GM23338 (cell line): ENCODE measurements around the gene CDH23. TPM values are rescaled to one million over a fixed set of nuclear protein-coding genes. Genes with fewer than 3 reads are reported as not detected.

ENCODE experiments used
- ATAC-seq: fragments of 200-7000 bp; cut with Tn5 transposase; 3 replicates; pipeline ENCODE4 v1.9.1; 2020
- DNase-seq: peaks from one replicate; pipeline ENCODE4 v3.0.0-alpha.2; 2015; ENCODE audit warnings: low spot score
- H2AFZ ChIP-seq: fragments of 200-600 bp; sonication (generic); 2 replicates; pipeline ENCODE4 v1.8.0; 2016; ENCODE audit warnings: antibody characterized with exemption, mild to moderate bottlenecking, moderate library complexity
- H3F3A ChIP-seq: fragments of 200-600 bp; sonication (generic); replicated peaks from 2 replicates; pipeline ENCODE4 v1.8.0; 2017; ENCODE audit warnings: antibody characterized with exemption, mixed run types, low read depth
- H3K27ac ChIP-seq: fragments of 200-600 bp; sonication (generic); 2 replicates; pipeline ENCODE4 v1.6.1; 2016; ENCODE audit warnings: low read depth
- H3K27me3 ChIP-seq: fragments of 200-600 bp; sonication (generic); 2 replicates; pipeline ENCODE4 v1.8.0; 2016; ENCODE audit warnings: mild to moderate bottlenecking, mixed run types, moderate library complexity; ENCODE audit not compliant: insufficient read depth
- H3K36me3 ChIP-seq: fragments of 200-600 bp; sonication (generic); 2 replicates; pipeline ENCODE4 v1.8.0; 2016; ENCODE audit warnings: mild to moderate bottlenecking; ENCODE audit not compliant: insufficient read depth
- H3K4me1 ChIP-seq: fragments of 200-600 bp; sonication (generic); 2 replicates; pipeline ENCODE4 v1.8.0; 2016; ENCODE audit warnings: mild to moderate bottlenecking, moderate library complexity; ENCODE audit not compliant: insufficient read depth
- H3K4me2 ChIP-seq: fragments of 200-600 bp; sonication (generic); 2 replicates; pipeline ENCODE4 v1.7.1; 2017; ENCODE audit warnings: mixed run types
- H3K4me3 ChIP-seq: fragments of 200-600 bp; sonication (generic); 2 replicates; pipeline ENCODE4 v1.6.1; 2016; ENCODE audit warnings: mixed run types
- H3K79me2 ChIP-seq: fragments of 200-600 bp; sonication (generic); replicated peaks from 2 replicates; pipeline ENCODE4 v1.8.0; 2017; ENCODE audit warnings: mild to moderate bottlenecking; ENCODE audit not compliant: insufficient read depth
- H3K9me2 ChIP-seq: fragments of 200-600 bp; sonication (generic); 2 replicates; pipeline ENCODE4 v1.8.0; 2017; ENCODE audit not compliant: insufficient read depth
- H4K20me1 ChIP-seq: fragments of 200-600 bp; sonication (generic); replicated peaks from 2 replicates; pipeline ENCODE4 v1.8.0; 2017; ENCODE audit warnings: mild to moderate bottlenecking; ENCODE audit not compliant: insufficient read depth
- H3K27ac Mint-ChIP-seq: 2 replicates; pipeline ENCODE4 v1.8.0; 2020; ENCODE audit warnings: inconsistent platforms, mild to moderate bottlenecking, moderate library complexity, mixed read lengths
- H3K27me3 Mint-ChIP-seq: 3 replicates; pipeline ENCODE4 v1.8.0; 2022; ENCODE audit warnings: low read depth, mild to moderate bottlenecking, moderate library complexity, mixed read lengths, inconsistent platforms; ENCODE audit not compliant: insufficient read depth, poor library complexity
- H3K36me3 Mint-ChIP-seq: 3 replicates; pipeline ENCODE4 v1.8.0; 2021; ENCODE audit warnings: low read depth, mild to moderate bottlenecking, inconsistent platforms, moderate library complexity, mixed read lengths
- H3K4me1 Mint-ChIP-seq: 3 replicates; pipeline ENCODE4 v1.8.0; 2020; ENCODE audit warnings: mild to moderate bottlenecking, inconsistent platforms, mixed read lengths
- H3K4me3 Mint-ChIP-seq: 3 replicates; pipeline ENCODE4 v1.8.0; 2021; ENCODE audit warnings: moderate library complexity, mild to moderate bottlenecking, inconsistent platforms, mixed read lengths
- H3K9me3 Mint-ChIP-seq: 3 replicates; pipeline ENCODE4 v1.8.0; 2020; ENCODE audit warnings: moderate library complexity, mild to moderate bottlenecking, inconsistent platforms, mixed read lengths
- JUNB ChIP-seq: IDR thresholded peaks from one replicate; pipeline ENCODE4 v1.6.1; 2016; ENCODE audit warnings: antibody characterized with exemption; ENCODE audit not compliant: unreplicated experiment
- polyA plus RNA-seq: library from polyadenylated mRNA; unstranded; fragments of >200 nt; fragmentation: Nextera tagmentation; extraction: Ambion mirVana; gene quantifications from 2 replicates; pipeline ENCODE4 v1.2.1, GENCODE V29; 2016
- total RNA-seq: library from RNA; depleted of rRNA; stranded (reverse); fragments of >200 nt; shearing (Covaris generic); gene quantifications from 2 replicates; pipeline ENCODE4 v1.2.3, GENCODE V29; 2014
- TF ChIP-seq, protein P1 (sequence below): fragments of 250-450 bp; sonication (Bioruptor Pico); IDR thresholded peaks from 2 replicates; pipeline ENCODE4 v1.5.0; 2020; ENCODE audit warnings: mild to moderate bottlenecking, moderate library complexity
- TF ChIP-seq, protein P2 (sequence below), 2 experiments: fragments of 200-600 bp in 1 of 2; sonication (generic) in 1 of 2; conservative IDR thresholded peaks; 2 replicates each; pipeline versions ENCODE4 v1.5.1 to v1.6.1; 2016 to 2017; ENCODE audit warnings: antibody characterized with exemption in 2 of 2, low read depth in 2 of 2, mild to moderate bottlenecking in 2 of 2, moderate library complexity in 1 of 2
- TF ChIP-seq, protein P3 (sequence below): IDR thresholded peaks from 2 replicates; pipeline ENCODE4 v1.6.1; 2016; ENCODE audit warnings: antibody characterized with exemption

Gene CDH23
- total and polyA plus RNA-seq, 2 experiments from 2014 or later, result 0.95 to 4.3 TPM

DNA sequence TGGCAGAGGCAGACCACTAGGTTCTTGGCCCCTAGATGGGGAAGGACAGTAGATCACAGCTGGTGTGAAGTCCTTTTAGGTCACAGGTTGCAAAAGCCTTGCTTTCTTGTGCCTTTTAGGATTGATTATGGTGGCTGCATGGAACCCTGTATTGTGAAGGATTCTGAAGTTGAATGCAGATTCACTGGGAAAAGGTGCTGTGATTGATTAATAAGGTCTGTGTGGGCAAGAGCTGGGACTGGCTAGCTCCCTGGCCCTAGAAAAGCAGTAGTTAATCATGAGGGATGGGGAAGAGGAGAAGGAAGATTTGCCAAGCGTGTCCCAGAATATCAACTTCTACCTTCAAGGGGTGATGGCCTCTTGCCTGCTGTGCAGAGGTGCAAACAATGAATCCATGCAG lies 105.5 kb downstream of the CDH23 start (continued):
- TF ChIP-seq, protein P1, sequence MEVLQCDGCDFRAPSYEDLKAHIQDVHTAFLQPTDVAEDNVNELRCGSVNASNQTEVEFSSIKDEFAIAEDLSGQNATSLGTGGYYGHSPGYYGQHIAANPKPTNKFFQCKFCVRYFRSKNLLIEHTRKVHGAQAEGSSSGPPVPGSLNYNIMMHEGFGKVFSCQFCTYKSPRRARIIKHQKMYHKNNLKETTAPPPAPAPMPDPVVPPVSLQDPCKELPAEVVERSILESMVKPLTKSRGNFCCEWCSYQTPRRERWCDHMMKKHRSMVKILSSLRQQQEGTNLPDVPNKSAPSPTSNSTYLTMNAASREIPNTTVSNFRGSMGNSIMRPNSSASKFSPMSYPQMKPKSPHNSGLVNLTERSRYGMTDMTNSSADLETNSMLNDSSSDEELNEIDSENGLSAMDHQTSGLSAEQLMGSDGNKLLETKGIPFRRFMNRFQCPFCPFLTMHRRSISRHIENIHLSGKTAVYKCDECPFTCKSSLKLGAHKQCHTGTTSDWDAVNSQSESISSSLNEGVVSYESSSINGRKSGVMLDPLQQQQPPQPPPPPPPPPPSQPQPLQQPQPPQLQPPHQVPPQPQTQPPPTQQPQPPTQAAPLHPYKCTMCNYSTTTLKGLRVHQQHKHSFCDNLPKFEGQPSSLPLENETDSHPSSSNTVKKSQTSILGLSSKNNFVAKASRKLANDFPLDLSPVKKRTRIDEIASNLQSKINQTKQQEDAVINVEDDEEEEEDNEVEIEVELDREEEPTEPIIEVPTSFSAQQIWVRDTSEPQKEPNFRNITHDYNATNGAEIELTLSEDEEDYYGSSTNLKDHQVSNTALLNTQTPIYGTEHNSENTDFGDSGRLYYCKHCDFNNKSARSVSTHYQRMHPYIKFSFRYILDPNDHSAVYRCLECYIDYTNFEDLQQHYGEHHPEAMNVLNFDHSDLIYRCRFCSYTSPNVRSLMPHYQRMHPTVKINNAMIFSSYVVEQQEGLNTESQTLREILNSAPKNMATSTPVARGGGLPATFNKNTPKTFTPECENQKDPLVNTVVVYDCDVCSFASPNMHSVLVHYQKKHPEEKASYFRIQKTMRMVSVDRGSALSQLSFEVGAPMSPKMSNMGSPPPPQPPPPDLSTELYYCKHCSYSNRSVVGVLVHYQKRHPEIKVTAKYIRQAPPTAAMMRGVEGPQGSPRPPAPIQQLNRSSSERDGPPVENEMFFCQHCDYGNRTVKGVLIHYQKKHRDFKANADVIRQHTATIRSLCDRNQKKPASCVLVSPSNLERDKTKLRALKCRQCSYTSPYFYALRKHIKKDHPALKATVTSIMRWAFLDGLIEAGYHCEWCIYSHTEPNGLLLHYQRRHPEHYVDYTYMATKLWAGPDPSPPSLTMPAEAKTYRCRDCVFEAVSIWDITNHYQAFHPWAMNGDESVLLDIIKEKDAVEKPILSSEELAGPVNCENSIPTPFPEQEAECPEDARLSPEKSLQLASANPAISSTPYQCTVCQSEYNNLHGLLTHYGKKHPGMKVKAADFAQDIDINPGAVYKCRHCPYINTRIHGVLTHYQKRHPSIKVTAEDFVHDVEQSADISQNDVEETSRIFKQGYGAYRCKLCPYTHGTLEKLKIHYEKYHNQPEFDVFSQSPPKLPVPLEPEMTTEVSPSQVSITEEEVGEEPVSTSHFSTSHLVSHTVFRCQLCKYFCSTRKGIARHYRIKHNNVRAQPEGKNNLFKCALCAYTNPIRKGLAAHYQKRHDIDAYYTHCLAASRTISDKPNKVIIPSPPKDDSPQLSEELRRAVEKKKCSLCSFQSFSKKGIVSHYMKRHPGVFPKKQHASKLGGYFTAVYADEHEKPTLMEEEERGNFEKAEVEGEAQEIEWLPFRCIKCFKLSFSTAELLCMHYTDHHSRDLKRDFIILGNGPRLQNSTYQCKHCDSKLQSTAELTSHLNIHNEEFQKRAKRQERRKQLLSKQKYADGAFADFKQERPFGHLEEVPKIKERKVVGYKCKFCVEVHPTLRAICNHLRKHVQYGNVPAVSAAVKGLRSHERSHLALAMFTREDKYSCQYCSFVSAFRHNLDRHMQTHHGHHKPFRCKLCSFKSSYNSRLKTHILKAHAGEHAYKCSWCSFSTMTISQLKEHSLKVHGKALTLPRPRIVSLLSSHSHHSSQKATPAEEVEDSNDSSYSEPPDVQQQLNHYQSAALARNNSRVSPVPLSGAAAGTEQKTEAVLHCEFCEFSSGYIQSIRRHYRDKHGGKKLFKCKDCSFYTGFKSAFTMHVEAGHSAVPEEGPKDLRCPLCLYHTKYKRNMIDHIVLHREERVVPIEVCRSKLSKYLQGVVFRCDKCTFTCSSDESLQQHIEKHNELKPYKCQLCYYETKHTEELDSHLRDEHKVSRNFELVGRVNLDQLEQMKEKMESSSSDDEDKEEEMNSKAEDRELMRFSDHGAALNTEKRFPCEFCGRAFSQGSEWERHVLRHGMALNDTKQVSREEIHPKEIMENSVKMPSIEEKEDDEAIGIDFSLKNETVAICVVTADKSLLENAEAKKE, result no peak
- TF ChIP-seq, protein P2, sequence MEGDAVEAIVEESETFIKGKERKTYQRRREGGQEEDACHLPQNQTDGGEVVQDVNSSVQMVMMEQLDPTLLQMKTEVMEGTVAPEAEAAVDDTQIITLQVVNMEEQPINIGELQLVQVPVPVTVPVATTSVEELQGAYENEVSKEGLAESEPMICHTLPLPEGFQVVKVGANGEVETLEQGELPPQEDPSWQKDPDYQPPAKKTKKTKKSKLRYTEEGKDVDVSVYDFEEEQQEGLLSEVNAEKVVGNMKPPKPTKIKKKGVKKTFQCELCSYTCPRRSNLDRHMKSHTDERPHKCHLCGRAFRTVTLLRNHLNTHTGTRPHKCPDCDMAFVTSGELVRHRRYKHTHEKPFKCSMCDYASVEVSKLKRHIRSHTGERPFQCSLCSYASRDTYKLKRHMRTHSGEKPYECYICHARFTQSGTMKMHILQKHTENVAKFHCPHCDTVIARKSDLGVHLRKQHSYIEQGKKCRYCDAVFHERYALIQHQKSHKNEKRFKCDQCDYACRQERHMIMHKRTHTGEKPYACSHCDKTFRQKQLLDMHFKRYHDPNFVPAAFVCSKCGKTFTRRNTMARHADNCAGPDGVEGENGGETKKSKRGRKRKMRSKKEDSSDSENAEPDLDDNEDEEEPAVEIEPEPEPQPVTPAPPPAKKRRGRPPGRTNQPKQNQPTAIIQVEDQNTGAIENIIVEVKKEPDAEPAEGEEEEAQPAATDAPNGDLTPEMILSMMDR (conservative IDR thresholded peaks at IDR 0.05; ENCODE audit: low read depth in 2 of 2), result no peak

- H3F3A ChIP-seq, result no peaks in the 10 kb centered on the region
- no peak overlapping the region for H3K4me3 ChIP-seq
- DNase-seq (no peak), ATAC-seq (no peak)
- peaks cover 11% of the 10 kb centered on the region for H3K4me1 Mint-ChIP-seq
- no peak overlapping the region for H3K4me3 Mint-ChIP-seq
- no peaks in the 10 kb centered on the region for H3K36me3 Mint-ChIP-seq
- H4K20me1 ChIP-seq, result no peaks in the 10 kb centered on the region
- no peak overlapping the region for H3K27ac ChIP-seq
- no peaks in the 10 kb centered on the region for H3K4me1 ChIP-seq
- no peaks in the 10 kb centered on the region for H3K9me3 Mint-ChIP-seq
- TF ChIP-seq, protein P3, sequence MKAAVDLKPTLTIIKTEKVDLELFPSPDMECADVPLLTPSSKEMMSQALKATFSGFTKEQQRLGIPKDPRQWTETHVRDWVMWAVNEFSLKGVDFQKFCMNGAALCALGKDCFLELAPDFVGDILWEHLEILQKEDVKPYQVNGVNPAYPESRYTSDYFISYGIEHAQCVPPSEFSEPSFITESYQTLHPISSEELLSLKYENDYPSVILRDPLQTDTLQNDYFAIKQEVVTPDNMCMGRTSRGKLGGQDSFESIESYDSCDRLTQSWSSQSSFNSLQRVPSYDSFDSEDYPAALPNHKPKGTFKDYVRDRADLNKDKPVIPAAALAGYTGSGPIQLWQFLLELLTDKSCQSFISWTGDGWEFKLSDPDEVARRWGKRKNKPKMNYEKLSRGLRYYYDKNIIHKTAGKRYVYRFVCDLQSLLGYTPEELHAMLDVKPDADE, result no peak
- no peak for TF ChIP-seq JUNB
- no peak overlapping the region for H3K27ac Mint-ChIP-seq
- H3K9me2 ChIP-seq, result no peaks in the 10 kb centered on the region
- H3K27me3 ChIP-seq, result peaks cover 16% of the 10 kb centered on the region
- H2AFZ ChIP-seq, result no peak overlapping the region
- H3K36me3 ChIP-seq, result no peaks in the 10 kb centered on the region
- H3K27me3 Mint-ChIP-seq, result peaks cover 28% of the 10 kb centered on the region
- no peak overlapping the region for H3K4me2 ChIP-seq
- H3K79me2 ChIP-seq, result no peaks in the 10 kb centered on the region
Observed at GRCh38 chr10:71502851-71503250, 106.1 kb downstream of the CDH23 start.
